Effector CD8-positive, alpha-beta T cell (primary cell): ENCODE results near the gene SLC41A3.
"Not testable (repeated sequence)": the region's sequence is repeated elsewhere in the genome, so short reads cannot be mapped to it uniquely, and the experiment has no call there.

Experiments used
- DNase-seq: peaks from one replicate; lab custom pipeline; 2025; lab: John Stamatoyannopoulos, UW

Gene SLC41A3

DNA sequence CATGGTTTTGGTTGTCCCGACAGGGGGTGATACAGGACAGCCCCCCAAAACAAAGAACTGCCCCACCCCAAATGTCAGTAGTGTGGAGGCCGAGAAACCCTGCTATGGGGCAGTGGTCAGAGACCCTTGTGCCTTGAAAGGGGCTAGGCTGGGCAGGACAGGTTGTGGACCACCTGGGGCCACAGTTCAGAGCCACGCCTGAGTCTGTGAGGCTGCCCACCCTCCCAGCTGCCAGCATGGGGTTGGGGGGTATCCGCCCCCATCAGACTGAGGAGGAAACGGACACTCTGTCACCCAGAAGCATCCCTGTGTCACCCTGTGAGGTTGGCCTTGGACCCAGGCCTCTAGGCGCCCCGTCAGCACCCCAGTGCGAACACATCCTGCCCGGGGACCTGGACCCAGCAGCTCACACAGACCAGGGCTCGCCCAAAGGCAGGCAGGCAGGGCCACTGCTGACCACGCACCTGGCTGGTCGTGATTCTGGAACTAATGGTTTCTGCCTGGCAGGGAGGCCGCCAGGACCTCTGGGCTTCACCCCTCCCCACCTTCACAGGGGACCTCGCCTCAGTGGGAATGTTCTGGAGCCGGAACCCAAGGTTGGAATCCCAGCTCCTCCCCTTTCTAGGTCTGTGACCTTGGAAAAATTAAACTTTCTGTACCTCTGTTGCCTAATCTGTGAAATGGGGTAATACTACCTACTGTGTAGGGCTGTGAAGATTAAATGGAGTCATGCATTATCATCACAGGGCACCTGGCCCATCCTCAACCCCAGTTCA lies 1.4 kb downstream of the SLC41A3 start:
- no peak for DNase-seq

DNA sequence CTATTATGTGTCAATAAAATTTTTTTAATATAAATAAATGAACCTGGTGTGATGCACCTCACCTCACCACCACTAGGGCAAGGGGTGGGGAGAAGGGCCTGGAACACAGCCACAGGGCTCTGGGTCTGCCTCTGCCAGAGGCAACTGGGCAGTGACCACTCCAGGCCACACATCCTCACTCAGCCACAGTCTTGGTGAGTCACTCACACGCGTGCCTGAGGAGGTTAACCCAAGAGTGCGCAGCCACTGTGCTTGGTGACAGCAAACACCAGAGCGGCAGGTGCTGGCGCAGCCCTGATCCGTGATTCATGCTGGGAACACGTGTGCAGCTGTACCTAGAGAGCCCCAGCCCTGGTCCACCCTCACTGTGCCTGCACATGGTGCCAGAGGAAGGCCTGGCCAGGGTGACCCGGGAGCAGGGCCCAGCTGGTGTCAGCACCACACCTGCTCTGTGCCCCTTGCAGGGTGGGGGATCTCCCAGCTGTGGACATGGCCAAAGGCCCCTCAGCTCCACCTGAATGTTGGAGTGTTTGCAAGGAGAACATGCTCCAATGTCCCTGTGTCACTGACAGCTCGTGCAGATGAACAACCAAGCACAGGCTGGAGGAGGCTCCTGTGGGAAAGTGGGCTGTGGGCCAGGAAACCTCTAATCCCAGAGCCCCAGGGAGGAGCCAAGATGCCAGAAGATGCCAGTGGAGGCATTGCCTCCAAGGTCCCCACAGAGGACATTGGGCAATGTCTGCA lies 2.1 kb downstream of the SLC41A3 start:
- DNase-seq = no peak

DNA sequence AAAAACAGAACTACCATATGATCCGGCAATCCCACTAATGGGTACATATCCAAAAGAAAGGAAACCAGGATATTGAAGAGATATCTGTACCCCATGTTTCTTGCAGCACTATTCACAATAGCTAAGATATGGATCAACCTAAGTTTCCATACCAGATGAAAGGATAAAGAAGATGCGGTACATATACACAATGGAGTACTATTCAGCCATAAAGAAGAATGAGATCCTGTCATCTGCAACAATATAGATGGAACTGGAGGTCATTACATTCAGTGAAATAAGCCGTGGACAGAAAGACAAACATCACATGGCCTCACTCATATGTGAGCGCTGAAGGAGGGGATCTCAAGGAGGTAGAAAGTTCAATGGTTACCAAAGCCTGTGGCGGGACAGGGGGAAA lies 3.0 kb downstream of the SLC41A3 start:
- no peak for DNase-seq

GRCh38 chr3:126078866-126079265 lies 5.1 kb downstream of the SLC41A3 start:
- DNase-seq = no peak

- DNase-seq = no peak
Measured at GRCh38 chr3:126077754-126078153, 6.2 kb downstream of the SLC41A3 start.

DNA sequence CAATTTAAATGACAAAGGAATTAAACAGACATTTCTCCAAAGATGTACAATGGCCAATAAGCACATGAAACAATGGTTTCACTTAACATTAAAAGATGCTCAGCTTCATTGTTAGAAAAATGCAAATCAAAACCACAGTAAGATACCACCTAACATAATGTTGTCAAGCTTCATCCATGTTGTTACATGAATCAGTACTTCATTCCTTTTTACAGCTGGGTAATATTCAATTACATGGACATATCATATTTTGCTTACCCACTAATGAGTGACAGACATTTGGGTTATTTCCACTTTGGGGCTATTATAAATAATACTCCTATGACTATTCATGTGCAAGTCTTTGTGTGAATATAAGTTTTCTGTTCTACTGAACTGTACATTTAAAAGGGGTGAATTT lies 7.8 kb downstream of the SLC41A3 start:
- DNase-seq = no peak

DNA sequence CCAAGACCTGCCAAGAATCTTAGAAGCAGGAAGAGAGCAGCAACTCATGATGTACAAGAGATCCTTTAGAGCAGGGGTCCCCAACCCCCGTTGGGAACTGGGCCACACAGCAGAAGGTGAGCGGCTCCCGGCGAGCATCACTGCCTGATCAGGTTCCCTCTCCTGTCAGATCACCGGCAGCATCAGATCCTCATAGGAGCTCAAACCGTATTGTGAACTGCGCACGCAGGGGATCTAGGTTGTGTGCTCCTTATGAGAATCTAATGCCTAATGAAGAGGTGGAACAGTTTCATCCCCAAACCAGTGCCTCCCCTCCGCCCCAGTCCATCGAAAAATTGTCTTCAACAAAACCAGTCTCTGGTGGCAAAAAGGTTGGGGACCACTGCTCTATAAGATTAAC lies 13.8 kb downstream of the SLC41A3 start:
- DNase-seq = no peak

- no peak for DNase-seq
Measured at GRCh38 chr3:126067959-126068358, 16.0 kb downstream of the SLC41A3 start.

GRCh38 chr3:126066676-126067075 lies 17.2 kb downstream of the SLC41A3 start:
- not testable (repeated sequence) for DNase-seq

DNA sequence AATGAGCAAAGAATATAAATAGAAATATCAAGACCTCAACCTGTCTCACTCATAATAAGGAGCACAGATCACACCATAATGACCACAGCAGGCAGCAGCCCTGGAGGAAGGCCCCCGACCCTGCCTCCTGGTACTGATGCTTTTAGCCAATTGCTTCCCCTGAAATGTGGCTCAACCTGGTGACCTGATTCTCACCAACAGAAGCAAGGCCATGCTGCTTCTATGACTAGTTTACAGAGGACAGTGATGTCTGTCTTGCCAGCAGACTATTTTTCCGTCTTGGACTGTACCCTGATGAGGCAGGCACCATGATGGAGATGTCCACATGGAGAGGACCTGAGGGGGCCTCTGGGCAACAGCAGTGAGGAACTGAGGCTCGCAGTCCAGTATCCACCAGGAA lies 18.0 kb downstream of the SLC41A3 start:
- no peak for DNase-seq

DNA sequence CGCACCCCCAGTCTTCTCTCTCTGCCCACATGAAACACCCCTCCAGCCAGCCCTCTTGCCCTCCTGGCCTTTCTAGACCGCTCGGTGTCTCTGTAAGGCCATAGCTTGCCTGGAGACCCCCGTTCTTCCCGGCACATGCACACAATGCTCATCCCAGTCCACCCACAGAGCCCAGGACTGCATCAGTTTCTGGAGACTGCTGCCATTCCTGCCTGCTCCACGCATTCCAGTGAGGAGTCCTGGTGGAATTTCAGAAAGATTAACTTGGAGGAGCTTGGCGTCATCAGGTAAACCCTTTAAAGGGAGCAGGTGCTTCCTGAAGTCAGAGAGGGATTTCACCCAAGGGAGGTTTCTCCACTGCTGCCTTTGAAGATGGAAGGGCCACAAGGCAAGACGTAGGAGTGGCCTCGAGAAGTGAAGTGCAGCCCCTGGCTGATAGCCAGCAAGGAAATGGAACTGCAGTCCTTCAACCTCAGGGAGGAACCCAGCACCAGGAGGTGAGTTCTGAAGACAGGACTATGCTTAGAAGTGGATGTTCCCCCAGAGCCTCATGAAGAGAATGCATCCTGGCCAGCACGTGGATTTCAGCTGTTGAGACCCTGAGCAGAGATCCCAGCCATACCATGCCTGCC lies 19.2 kb downstream of the SLC41A3 start:
- no peak for DNase-seq

GRCh38 chr3:126063358-126063965 lies 20.5 kb downstream of the SLC41A3 start:
- no peak for DNase-seq

GRCh38 chr3:126061301-126062032 lies 22.5 kb downstream of the SLC41A3 start:
- no peak for DNase-seq

- no peak for DNase-seq
Measured at GRCh38 chr3:126060613-126061145, 23.2 kb downstream of the SLC41A3 start.

GRCh38 chr3:126058666-126059065 lies 25.3 kb downstream of the SLC41A3 start:
- no peak for DNase-seq

DNA sequence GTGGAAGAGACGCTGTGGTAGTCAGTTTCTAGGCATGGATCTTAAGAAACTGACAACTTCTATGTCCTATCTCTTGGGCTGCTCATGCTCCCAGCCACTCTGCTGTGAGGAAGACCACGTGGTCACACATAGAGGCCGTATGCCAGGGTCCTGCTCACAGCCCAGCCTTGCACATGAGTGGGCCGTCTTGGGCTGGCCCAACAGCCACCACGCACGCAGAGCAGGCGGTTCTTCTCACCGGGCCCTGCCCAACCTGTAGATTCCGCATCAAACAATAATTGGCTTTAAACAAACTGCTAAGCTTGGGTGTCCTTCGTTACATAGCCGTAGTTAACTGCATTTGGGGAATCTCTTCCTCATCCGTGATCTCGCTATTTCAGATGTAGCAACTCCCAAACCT lies 26.0 kb downstream of the SLC41A3 start:
- no peak for DNase-seq

- no peak for DNase-seq
Measured at GRCh38 chr3:126057501-126057819, 26.5 kb downstream of the SLC41A3 start.

- no peak for DNase-seq
Measured at GRCh38 chr3:126056681-126057500, 27.0 kb downstream of the SLC41A3 start.

DNA sequence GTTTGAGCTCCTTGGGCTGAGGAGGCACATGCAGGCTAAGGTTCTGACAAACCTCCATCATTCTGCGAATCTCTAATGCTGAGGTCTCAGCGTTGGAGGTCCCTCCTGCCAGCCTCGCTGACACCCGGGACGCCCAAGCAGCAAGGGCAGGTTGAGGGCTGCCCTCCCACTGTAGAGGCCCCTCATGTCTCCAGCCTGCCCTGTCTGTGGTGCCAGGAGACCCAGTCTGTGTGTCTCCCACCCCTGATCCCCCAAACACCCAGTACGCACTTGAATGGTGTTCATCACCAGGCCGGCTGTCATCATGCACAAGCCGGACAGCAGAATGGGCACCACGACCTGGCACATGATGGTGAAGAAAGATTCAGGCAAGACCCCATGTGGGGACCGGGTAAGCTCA lies 27.8 kb downstream of the SLC41A3 start:
- no peak for DNase-seq

- no peak for DNase-seq
Measured at GRCh38 chr3:126054870-126055269, 29.1 kb downstream of the SLC41A3 start.
